SKM-1 (cell line): ENCODE results near the gene THOC5.
A peak's percentile ranks its signal among the peaks of the same experiment; 100 is the strongest.
"Not testable (repeated sequence)": the region's sequence is repeated elsewhere in the genome, so short reads cannot be mapped to it uniquely, and the experiment has no call there.

ENCODE experiments used
- DNase-seq: peaks from one replicate; lab custom pipeline; 2025; ENCODE audit not compliant: unreplicated experiment; lab: John Stamatoyannopoulos, UW

THOC5 gene

DNA sequence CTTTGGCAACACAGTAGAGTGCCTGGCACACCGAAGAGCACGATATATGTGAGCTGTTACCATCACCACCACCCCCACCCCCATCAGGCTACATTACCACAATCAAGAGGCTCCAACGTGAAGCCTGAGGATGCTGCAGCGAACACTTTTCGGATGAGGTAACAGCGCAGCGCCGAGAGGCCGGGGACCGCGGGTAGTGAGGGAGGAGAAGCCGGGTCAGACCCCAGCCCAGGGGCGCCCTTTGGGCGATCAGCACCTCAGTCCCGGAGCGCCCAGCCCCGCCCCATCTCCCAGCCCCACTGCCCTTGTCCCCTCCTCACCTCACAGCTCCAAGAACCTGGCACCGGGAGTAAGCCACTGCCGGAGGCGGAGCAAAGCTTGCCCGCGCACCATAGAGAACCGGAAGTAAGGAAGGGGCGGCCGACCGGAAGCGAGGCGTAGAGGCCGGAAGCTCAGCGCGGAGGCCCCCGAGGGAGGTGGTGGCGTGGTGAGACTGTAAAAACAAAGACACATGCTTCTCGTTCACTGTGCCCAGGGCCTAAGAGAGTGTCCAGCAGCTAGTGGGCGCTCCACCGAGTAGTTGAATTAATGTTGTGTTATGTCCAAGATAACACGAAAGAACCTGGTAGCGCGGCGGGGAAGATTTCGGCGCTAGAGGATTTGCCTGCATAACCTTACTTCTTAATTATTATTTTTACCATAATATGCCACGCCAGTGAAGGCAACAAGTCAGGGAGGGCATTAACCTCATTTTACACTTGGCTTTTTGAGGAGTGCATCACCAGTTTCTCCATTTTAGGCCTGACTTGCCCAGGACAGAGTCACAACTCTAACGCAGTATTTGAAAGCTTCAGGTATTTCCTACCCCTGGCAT is at the start of gene THOC5:
TSS of gene THOC5 (minus strand) at position 407 of the 874 bp plus-strand sequence. CDS start 4,610 bp downstream, outside the sequence.
- DNase-seq = peak; percentile 92

DNA sequence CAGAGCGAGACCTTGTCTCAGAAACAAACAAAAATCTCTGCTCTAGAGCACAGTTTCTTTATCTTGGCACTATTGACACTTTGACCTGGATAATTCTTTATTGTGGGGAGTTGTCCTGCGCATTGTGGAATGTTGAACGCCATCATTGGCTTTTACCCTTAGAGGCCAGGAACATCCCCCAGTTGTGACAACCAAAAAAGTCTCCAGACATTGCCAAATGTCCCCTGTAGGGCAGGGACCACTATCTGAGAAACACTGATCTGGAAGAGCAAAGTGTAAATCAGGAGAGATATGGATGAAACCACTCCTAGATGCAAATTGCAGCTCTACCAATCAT is 45.1 kb upstream of the THOC5 start:
- no peak for DNase-seq

GRCh38 chr22:29597871-29598683 is 44.5 kb upstream of the THOC5 start:
- not testable (repeated sequence) for DNase-seq

- DNase-seq = no peak
Observed at GRCh38 chr22:29596408-29596807, 42.9 kb upstream of the THOC5 start.

DNA sequence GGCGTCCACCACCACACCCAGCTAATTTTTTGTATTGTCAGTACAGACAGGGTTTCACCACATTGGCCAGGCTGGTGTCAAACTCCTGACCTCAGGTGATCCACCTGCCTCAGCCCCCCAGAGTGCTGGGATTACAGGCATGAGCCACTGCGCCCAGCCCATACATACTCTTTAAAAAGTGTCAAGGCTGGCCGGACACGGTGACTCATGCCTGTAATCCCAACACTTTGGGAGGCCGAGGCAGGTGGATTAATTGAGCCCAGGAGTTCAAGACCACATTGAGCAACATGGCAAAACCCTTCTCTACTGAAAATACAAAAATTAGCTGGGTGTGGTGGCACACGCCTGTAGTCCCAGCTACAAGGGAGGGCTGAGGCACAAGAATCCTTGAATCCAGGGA is 40.9 kb upstream of the THOC5 start:
- not testable (repeated sequence) for DNase-seq

- no peak for DNase-seq
Observed at GRCh38 chr22:29593923-29594322, 40.4 kb upstream of the THOC5 start.

- DNase-seq = no peak
Observed at GRCh38 chr22:29587938-29588699, 34.6 kb upstream of the THOC5 start.

- not testable (repeated sequence) for DNase-seq
Observed at GRCh38 chr22:29586193-29586705, 32.7 kb upstream of the THOC5 start.

DNA sequence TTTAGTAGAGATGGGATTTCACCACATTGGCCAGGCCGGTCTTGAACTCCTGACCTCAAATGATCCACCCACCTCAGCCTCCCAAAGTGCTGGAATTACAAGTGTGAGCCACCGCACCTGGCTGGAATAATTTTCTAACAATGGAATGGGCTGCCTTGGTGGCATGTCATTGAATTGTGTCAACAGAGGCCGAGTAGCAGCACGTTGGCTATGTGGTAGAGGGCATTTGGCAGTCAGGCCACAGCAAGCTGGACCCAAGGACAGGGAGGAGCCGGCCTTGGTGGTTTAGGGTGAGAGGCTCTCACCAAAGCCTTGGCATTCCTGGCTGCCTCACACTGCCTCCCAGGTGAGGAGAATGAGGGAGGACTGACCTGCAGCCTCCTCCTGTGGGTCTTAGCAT is 31.4 kb upstream of the THOC5 start:
- no peak for DNase-seq

- no peak for DNase-seq
Observed at GRCh38 chr22:29581799-29582198, 28.2 kb upstream of the THOC5 start.

GRCh38 chr22:29580200-29580810 is 26.7 kb upstream of the THOC5 start:
- no peak for DNase-seq

DNA sequence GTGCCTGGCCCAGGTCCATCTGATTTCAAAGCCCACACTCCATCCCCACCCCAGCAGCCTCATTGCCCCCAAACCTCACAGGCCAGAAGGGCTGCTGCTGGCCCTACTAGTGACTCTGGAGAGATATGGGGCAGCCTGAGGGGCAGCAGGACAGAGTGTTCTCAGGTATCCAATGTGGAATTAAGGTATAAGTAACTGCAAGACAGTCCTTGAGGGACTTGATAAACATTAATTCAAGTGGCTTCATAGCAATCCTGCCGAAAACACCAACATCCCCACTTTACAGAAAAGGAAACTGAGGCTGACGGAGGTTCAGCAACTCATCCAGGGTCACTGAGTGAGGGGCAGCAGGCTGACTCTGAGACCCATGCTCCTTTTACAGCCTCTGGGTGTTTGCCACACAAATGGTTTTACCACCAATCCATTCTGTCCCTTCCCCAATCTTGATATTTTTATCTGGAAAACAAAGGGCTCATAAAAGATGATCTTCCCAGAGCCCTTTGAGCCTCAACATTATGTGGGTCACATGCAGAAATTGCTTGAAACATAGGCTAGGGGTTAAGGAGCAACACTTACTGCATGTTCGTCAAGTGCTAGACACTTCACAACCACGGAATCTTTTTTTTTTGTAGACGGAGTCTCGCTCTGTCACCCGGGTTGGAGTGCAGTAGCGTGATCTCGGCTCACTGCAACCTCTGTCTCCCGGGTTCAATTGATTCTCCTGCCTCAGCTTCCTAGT is 25.1 kb upstream of the THOC5 start:
- no peak for DNase-seq

DNA sequence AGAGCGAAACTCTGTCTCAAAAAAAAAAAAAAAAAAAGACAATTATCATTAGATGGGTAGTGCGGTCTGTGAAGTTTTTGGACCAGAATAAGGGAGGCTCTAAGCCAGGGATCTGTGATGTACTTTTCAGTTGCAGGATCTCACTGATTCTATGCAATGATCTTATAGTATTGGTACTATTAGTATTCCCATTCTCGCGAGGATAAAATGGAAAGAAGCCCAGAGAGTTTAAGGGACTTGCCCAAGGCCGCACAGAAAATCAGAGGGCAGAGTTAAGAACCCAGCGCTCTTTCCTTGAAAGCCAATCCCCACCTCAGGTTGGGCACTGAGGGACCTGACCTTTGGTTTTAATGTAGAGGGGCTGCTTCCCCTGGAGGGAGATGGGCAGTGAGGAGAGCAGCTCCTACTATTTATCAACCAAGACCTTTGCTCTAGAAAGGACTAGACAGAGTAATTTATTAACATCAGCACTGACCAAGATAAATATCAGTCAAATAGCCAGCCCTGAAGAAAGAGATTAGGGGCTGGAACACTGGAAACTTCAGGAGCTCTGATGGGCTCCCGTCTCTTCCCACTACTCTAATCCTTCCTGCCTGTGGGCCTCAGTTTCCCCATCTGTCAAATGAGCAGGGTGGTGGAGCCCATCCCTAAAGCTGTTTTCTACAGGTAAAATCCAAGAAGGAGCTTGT is 21.3 kb upstream of the THOC5 start:
- DNase-seq = no peak

DNA sequence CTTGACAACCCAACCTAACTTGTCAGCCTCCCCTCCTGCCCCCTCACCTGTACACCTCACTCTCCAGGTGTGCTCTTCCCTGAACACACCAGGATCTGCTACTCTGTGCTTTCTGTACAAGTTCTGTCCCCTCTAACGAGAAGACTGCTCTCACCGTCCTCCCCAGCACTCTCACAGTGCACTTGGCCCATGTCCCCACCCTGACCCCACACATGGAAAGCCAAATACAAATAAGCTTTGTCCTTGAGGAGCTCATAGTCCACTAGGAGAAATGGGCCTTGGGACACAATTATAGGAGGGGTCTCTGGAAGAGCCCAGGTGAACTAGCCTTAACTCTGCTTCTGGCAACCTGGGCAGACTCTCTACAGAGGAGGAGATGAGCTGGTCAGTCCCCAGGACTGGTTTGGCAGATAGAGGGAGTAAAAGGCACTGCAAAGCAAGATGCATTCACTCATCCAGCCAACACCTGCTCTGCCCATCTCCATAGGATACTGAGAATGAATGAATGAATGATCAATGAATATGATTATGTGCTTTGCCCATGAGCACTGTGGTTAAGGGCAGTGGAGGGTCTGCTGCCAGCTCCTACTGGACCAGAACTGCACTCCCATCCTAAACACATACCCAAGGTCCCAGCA is 17.5 kb upstream of the THOC5 start:
- DNase-seq = no peak

DNA sequence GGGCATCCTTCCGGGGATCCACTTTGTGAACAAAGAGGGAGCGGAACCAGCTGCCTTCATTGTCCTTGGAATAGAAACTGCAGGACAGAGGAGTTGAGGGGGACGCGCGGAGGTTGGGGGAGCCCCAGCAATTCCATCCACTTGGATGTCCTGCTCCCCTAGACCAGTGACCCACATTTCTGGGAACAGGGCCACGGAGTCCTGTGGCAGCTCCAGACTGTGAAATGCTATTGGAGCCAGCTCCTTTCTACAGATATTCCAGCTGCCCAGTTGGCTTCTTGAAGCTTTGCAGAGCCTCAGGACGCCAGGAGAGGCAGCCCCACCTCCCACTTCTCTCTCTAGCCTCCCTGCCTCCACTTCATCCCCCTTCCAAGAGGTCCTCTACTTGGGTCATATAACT is 16.9 kb upstream of the THOC5 start:
- DNase-seq = no peak

DNA sequence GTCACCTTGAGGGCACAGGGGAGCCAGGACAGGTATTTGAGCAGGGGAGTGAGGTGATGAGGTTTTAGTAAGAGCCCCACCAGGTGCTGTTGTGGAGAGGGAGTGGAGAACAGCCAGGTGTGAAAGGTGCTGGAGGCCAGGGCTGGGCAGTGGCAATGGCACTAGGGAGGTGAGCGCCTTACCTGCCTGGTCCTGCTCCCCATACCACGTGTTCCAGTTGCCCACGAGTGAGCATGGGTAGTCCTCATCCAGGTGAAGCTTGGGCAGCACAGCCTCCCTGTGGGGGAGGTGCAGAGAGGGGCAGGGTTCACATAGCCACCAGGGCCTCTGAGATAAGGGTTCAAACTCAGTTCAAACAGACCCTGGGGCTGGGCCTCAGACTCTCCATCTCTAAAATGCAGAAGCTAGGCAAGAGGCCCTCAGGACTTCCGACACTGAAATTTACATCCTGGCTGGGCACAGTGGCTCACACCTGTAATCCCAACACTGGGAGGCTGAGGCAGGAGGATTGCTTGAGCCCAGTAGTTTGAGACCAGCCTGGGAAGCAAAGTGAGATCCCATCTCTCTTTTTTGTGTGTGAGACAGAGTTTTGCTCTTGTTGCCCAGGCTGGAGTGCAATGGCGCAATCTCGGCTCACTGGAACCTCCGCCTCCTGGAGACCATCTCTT is 15.6 kb upstream of the THOC5 start:
- no peak for DNase-seq

DNA sequence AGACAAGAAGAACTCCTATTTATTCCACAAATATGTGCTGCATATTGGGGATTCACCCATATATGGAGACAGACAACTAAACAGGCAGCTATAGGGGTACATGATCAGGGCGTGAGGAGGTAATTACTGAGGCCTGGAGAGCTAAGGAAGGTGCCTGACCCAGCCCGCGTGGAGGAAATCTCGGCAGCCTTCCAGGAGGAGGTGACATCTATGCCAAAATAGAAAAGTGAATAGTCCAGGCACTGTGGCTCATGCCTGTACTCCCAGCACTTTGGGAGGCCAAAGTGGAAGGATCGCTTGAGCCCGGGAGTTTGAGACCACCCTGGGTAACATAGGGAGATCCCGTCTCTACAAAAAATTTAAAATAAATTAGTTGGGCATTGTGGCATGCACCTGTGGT is 13.8 kb upstream of the THOC5 start:
- DNase-seq = no peak

DNA sequence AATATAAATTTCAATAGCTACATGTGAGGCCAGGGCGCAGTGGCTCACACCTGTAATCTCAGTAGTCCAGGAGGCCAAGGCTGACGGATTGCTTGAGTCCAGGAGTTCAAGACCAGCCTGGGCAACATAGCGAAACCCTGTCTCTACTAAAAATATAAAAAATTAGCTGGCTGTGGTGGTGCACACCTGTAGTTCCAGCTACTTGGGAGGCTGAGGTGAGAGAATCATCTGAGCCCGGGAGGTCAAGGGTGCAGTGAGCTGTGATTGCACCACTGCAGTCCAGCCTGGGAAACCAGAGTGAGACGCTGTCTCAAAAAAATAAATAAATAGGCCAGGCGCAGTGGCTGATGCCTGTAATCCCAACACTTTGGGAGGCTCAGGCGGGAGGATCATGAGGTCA is 13.0 kb upstream of the THOC5 start:
- not testable (repeated sequence) for DNase-seq
